ENCODE measurements around the gene RAB3C.

RAB3C gene

DNA sequence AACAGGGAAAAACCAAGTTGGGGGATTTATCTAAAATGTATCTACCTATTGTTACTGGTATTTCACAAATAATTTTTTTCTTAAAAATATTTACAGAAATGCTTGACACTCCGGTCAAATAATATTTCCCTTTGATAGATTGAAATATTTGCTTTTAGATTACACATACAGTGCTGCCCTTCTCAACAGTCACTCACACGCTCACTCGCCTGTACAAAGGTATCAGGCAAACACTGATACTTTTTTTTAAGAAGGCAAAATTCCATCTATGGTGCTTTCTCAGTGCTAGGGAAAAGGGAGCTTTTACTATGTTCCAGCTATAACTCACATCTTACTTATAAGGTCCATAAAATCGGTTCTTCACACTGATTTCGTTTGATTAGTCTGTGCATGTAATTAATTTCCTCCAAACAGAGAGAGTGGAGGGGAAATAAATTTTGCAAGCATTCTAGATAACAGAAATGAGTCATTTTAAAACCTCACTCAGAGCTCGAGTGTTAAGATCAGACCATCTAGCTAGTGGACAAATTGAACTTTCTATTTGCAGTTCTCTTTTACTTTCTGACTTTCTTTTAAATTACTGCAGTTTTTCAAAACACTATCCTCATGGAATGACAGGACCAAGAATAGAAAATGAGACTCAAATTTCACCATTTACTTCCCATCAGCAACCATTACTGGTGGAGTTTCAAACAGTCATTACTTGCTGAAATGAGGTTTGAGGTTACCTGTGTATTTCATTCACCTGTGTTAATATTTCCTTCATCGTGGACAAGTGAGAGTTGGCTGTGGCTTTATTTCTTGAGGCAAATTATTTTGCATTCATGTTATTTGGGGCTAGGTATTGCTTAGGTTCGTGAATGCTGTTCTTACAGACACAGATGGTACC is 273.2 kb downstream of the RAB3C start:
- no peaks in the 10 kb centered on the region for H3K36me3 ChIP-seq (replicated peaks)
- no peak for DNase-seq (ENCODE audit: low spot score in 2 of 2)
- no peak overlapping the region for H3K4me3 ChIP-seq
- no peaks in the 10 kb centered on the region for H3K4me1 ChIP-seq
- in situ Hi-C loops (cut with MboI; ENCODE audit: low sequenced_read_pairs), result no loop called here
- H3K27me3 ChIP-seq (ENCODE audit: low read depth), result 0 out of 2 replicates have a peak, but pooled peaks cover 2% of the 10 kb centered on the region
- no peaks in the 10 kb centered on the region for H3K9me3 ChIP-seq

DNA sequence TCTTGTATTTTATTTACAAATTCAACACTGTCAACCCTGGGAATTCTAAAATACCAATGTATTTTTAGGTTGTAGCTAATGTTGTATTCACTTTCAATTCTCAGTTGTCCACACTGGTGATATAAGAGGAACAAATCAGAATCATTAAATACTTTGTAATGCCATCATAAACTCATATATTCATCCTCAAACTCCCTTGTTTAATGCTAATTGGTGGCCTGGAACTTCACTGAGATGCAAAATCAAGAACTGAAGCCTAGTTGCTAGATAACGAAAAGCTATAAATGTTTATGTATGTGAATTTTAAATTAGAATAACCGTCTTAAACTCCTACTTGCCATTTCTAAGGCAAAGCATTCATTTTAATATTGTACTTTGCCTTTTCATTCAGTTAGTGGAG is 274.7 kb downstream of the RAB3C start:
- no peaks in the 10 kb centered on the region for H3K4me1 ChIP-seq
- in situ Hi-C loops (cut with MboI; ENCODE audit: low sequenced_read_pairs), result no loop called here
- DNase-seq (ENCODE audit: low spot score in 2 of 2), result no peak

DNA sequence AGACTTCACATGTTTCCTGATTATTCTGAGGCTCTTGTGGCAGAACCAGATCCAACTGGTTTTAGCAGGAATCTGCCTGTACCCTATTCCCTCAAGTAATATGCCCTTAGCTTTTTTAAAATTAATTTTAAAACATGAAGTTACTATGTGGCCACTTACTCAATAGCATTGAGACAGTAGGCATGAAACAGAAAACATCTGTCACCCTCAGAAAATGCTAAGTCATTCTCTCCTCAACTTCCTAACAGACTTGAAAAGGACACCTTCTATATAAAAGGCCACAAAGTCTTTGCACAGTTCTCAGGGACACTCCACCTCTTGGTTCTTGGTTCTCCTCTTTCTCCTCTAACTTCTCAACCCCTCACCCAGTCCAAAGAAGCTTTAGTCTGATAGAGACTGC is 277.8 kb downstream of the RAB3C start:
- no peaks in the 10 kb centered on the region for H3K4me1 ChIP-seq
- no peak overlapping the region for H3K4me3 ChIP-seq
- in situ Hi-C loops (cut with MboI; ENCODE audit: low sequenced_read_pairs), result no loop called here
- H3K27me3 ChIP-seq (ENCODE audit: low read depth), result no peaks in the 10 kb centered on the region
- H3K36me3 ChIP-seq (replicated peaks), result no peaks in the 10 kb centered on the region
- H3K9me3 ChIP-seq, result no peaks in the 10 kb centered on the region
- no peak for DNase-seq (ENCODE audit: low spot score in 2 of 2)

More for the DNA sequence above, 274.7 kb downstream of the RAB3C start:
- Histone ChIP-seq H3K27me3 (ENCODE audit: low read depth) (0 out of 2 replicates have a peak, but pooled peaks cover 2% of the 10 kb centered on the region), H3K4me3 (no peak overlapping the region), H3K9me3 (no peaks in the 10 kb centered on the region), H3K36me3 (replicated peaks) (no peaks in the 10 kb centered on the region)

DNA sequence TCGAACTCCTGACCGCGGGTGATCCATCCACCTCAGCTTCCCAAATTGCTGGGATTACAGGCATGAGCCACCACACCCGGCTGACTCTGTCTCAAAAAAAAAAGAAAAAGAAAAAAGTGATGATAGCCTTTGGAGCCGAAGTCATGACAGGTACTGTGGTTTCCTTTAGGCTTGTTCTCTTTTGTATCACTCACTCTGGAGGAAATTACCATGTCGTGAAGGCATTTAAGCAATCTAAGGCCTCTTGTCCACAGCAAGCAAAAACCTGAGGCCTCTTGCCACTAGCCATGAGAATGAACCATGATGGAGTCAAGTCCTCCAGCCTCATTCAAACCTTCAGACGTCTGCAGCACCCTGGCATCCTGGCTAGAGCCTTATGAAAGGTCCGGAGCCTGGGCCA is 286.1 kb downstream of the RAB3C start:
- in situ Hi-C loops (cut with MboI; ENCODE audit: low sequenced_read_pairs), result no loop called here
- no peak for DNase-seq (ENCODE audit: low spot score in 2 of 2)
- H3K4me1 ChIP-seq, result no peaks in the 10 kb centered on the region
- no peaks in the 10 kb centered on the region for H3K27me3 ChIP-seq (ENCODE audit: low read depth)
- H3K9me3 ChIP-seq, result no peaks in the 10 kb centered on the region
- no peak overlapping the region for H3K4me3 ChIP-seq
- no peaks in the 10 kb centered on the region for H3K36me3 ChIP-seq (replicated peaks)

DNA sequence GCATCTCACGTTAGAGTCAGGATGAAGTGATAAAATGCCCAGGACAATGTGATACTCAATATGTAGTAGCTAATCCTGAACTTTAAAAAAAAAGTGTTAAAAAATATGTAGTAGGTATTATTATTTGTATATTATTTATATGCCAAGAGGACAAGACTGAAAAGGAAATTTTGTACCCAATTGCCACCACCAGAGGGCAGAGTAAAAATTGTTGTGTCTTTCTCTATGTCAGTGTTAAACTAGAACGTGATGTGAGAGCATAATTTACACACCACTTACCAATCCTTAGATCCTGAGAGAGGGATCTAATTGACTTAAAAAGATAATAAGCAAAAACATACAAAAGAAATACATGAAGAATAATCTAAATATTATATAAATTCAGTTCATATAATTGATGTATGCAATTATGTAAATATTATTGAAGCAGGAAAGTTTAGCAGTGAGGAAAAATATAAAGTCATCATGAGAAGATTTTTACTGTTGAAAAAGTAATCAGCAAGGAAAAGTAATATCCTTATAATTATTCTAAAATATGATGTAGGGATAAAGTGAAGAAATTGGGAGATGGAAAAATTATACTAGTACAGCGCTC is 288.9 kb downstream of the RAB3C start:
- Histone ChIP-seq H3K4me1 (no peaks in the 10 kb centered on the region), H3K9me3 (no peaks in the 10 kb centered on the region), H3K36me3 (replicated peaks) (no peaks in the 10 kb centered on the region), H3K27me3 (ENCODE audit: low read depth) (peaks cover 6% of the 10 kb centered on the region; the same call in 1 of the 2 replicates), H3K4me3 (no peak overlapping the region)
- in situ Hi-C loops (cut with MboI; ENCODE audit: low sequenced_read_pairs), result no loop called here
- peak; percentile 5 to 49 for DNase-seq (ENCODE audit: low spot score in 2 of 2)

DNA sequence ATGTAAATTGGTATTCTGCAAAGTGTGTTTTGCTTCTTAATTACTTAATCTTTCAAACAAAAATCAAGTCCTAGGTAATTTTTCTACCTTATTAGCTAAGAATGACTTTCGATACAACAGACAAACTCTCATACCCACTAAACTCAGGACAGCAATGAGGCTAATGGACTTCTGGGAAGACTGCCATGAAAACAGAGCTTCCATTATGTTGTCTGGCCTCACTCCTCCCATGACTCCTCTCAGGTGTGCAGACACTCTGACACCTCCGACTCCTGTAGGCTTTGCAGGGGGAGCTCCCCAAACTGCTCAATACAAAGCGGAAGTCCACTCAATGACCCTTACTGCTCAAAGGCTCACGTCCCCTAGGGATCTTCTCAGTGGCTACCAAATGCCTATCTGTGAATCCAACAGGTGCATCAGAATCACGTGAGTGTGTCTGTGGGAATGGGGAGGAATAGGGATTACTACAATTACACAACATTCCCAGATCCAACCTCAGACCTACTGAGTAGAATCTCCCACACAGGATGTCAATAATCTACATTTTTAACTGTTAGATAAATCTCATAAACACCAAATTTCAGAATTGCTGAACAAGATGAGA is 289.9 kb downstream of the RAB3C start:
- Histone ChIP-seq H3K9me3 (no peaks in the 10 kb centered on the region), H3K4me3 (no peak overlapping the region), H3K27me3 (ENCODE audit: low read depth) (peaks cover 6% of the 10 kb centered on the region; the same call in 1 of the 2 replicates), H3K36me3 (replicated peaks) (no peaks in the 10 kb centered on the region), H3K4me1 (no peaks in the 10 kb centered on the region)
- no peak for DNase-seq (ENCODE audit: low spot score in 2 of 2)
- in situ Hi-C loops (cut with MboI; ENCODE audit: low sequenced_read_pairs), result no loop called here

DNA sequence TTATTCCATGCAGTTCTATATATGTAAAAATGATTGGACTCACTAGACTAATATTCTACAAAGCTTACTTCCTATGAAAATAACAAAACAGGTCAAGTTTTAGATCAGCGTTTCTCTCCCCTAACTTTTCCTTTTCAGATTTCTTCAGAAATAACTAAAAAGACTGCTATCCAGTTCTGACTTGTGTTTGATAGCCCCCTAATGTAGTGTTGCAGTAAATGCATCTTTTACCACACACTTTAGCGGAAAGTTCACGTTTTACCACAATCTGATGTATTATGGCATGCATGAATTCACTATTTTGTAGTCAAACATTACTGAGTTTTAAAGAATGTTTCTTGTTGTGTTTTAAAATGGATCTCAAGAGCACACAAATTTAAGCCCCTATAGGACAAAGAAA is 292.7 kb downstream of the RAB3C start:
- H3K4me3 ChIP-seq, result no peak overlapping the region
- no peaks in the 10 kb centered on the region for H3K36me3 ChIP-seq (replicated peaks)
- H3K27me3 ChIP-seq (ENCODE audit: low read depth), result peaks cover 6% of the 10 kb centered on the region; the same call in 1 of the 2 replicates
- in situ Hi-C loops (cut with MboI; ENCODE audit: low sequenced_read_pairs), result loop anchor here (25.0 kb wide), 1 partner anchor 287 kb away; no protein-coding TSS in a partner anchor
- no peaks in the 10 kb centered on the region for H3K4me1 ChIP-seq
- H3K9me3 ChIP-seq, result no peaks in the 10 kb centered on the region
- DNase-seq (ENCODE audit: low spot score in 2 of 2), result no peak

DNA sequence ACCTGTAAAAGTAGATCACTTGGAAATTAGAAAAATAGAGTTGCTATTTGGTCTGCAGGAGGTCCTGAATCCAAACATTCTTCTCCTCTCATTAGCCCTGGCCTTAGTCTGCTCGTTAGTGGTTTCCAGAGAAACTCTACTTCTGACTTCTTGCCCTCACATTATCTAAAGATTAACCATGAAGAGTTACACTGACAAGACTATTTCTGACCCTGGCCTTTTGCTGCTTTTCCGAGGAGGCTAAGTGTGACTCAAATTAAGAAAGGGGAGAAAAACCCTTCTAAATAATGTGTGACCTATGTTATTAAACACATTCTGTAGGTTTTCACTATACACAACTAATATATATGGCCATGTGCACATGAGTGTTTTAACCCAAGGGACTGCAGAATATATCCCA is 302.4 kb downstream of the RAB3C start:
- no peak for DNase-seq (ENCODE audit: low spot score in 2 of 2)
- Histone ChIP-seq H3K4me1 (no peaks in the 10 kb centered on the region), H3K27me3 (ENCODE audit: low read depth) (no peaks in the 10 kb centered on the region), H3K9me3 (no peaks in the 10 kb centered on the region), H3K4me3 (no peak overlapping the region), H3K36me3 (replicated peaks) (no peaks in the 10 kb centered on the region)
- in situ Hi-C loops (cut with MboI; ENCODE audit: low sequenced_read_pairs), result loop anchor here (25.0 kb wide), 1 partner anchor 277 kb away; no protein-coding TSS in a partner anchor

DNA sequence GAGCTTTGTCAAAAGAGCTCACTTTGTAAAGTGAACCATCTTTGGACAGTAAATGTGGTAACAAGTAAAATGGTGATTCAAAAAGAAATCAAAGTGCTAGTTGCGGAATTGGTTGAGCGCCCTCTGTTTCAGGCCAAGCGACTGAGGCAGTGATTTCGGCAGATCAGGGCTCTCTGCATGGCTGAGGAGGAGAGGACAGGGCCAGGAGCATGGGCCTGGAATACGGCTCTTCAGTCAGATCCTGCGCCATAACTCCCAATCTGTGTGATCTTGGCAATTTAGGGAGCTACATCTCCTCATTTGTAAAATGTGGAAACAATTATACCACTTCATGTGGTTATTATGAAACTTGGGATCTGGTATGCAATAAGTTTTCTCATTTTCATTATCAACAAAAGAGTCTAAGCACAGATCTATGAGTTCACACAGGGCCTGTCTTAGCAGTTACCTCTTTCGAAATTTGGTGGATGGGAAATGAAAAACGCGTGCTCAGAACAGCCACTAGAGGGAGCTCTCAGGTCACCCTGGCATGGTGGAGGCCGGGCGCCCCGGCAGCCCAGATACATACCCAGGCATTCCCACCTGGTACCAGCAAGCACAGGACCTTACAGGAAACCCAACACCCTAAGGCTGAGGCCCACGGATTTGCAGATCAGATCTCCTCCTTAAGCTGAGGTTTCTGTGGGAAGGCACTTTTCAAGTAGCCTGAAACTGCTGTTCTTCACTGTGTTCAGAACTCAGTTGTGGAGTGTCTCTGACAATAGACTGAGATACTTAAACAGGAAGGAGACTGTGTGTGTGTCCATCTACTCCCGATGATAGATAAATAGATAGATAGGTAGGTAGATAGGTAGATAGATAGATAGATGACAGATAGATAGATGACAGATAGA is 303.7 kb downstream of the RAB3C start:
- Histone ChIP-seq H3K4me1 (no peaks in the 10 kb centered on the region), H3K9me3 (no peaks in the 10 kb centered on the region), H3K36me3 (replicated peaks) (no peaks in the 10 kb centered on the region), H3K4me3 (no peak overlapping the region), H3K27me3 (ENCODE audit: low read depth) (no peaks in the 10 kb centered on the region)
- in situ Hi-C loops (cut with MboI; ENCODE audit: low sequenced_read_pairs), result loop anchor here (25.0 kb wide), 1 partner anchor 276 kb away; no protein-coding TSS in a partner anchor
- peak; percentile 27 to 64 for DNase-seq (ENCODE audit: low spot score in 2 of 2)

DNA sequence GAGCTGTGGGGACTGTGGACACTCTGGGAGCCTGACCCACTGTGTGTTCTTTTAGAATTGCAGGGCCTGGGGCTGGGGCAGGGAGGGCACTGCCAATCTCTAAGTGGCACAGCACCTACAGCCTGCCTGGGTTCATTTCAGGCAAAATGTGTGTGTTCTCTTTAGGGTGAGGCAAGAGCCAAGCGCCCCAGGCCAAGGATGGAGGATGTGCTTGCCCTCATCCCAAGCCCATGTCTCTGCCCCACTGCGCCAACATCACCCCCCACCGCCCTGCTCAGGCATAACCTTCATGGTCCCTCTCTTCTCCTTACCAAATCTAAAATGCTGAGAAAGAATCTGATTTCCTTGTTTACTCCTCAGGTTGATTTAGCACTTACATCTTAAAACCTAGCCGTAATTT is 304.4 kb downstream of the RAB3C start:
- Histone ChIP-seq H3K4me3 (no peak overlapping the region), H3K27me3 (ENCODE audit: low read depth) (no peaks in the 10 kb centered on the region), H3K9me3 (no peaks in the 10 kb centered on the region), H3K36me3 (replicated peaks) (no peaks in the 10 kb centered on the region), H3K4me1 (no peaks in the 10 kb centered on the region)
- DNase-seq (ENCODE audit: low spot score in 2 of 2), result no peak
- in situ Hi-C loops (cut with MboI; ENCODE audit: low sequenced_read_pairs), result loop anchor here (25.0 kb wide), 1 partner anchor 275 kb away; no protein-coding TSS in a partner anchor

DNA sequence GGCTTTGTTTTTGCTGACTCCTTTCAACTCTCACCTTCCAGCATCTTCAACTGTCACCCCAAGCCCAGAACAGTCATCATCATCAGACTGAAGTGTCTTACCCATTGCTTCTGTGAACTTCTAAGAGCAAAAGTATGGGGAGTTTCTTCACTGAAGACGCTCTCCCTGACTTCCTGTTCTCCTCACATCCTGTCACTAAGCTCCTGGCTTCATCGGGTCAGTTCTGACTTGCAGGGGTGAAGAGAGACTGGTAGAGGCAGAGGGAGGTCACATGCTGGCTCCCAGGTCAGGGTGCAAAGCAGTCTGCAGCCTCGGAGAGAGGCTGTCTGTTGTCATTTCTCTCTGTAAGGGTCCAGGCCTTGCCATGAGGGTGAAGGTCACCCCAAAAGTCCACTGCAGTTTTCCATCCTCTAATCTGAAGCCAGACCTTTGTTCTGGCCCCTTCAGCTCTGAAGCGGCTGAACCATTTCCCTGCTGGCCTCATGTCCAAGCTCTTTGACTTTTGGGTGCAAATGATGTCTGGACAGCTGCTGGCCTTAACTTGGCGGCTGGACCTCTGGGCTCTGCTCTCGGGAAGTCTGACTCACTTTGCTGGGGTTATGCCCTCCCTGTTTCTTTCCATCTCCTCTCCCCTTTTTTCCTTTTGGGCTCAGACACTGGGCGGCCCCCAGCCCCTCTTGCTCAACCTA is 305.0 kb downstream of the RAB3C start:
- no peak overlapping the region for H3K4me3 ChIP-seq
- H3K27me3 ChIP-seq (ENCODE audit: low read depth), result no peaks in the 10 kb centered on the region
- no peak for DNase-seq (ENCODE audit: low spot score in 2 of 2)
- H3K4me1 ChIP-seq, result no peaks in the 10 kb centered on the region
- in situ Hi-C loops (cut with MboI; ENCODE audit: low sequenced_read_pairs), result loop anchor here (25.0 kb wide), 1 partner anchor 274 kb away; no protein-coding TSS in a partner anchor
- H3K36me3 ChIP-seq (replicated peaks), result no peaks in the 10 kb centered on the region
- H3K9me3 ChIP-seq, result no peaks in the 10 kb centered on the region

DNA sequence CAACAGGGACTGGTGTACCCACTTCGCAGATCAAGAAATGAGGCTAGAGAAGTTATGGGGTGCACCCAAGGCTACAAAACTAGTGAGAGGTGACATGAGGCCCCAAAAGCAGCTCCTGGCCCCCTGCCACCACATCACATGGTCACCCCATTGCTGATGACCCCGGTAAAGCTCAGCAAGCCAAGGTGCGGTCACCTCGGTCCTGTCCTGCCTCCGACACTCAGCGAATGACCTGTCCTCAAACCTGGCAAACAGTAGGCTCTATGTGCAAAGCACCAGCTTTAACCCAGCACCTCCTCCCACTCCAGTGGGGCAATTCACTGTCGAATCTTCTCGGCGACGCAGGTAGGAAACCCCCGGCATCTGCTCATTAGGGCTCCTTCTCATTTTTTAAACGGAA is 307.4 kb downstream of the RAB3C start:
- no peaks in the 10 kb centered on the region for H3K9me3 ChIP-seq
- no peaks in the 10 kb centered on the region for H3K27me3 ChIP-seq (ENCODE audit: low read depth)
- no peaks in the 10 kb centered on the region for H3K36me3 ChIP-seq (replicated peaks)
- DNase-seq (ENCODE audit: low spot score in 2 of 2), result no peak
- no peak overlapping the region for H3K4me3 ChIP-seq
- in situ Hi-C loops (cut with MboI; ENCODE audit: low sequenced_read_pairs), result loop anchor here (10.0 to 25.0 kb wide), 2 partner anchors 115 to 272 kb away; no protein-coding TSS in a partner anchor
- H3K4me1 ChIP-seq, result no peaks in the 10 kb centered on the region

All from HAP-1 (cell line).